ENCODE data around the gene BCL6B. TPM values are rescaled to one million over a fixed set of nuclear protein-coding genes. Genes with fewer than 3 reads are reported as not detected.

The BCL6B gene
- total RNA-seq, 1 experiment from 2014 or later: 0.18 TPM

DNA sequence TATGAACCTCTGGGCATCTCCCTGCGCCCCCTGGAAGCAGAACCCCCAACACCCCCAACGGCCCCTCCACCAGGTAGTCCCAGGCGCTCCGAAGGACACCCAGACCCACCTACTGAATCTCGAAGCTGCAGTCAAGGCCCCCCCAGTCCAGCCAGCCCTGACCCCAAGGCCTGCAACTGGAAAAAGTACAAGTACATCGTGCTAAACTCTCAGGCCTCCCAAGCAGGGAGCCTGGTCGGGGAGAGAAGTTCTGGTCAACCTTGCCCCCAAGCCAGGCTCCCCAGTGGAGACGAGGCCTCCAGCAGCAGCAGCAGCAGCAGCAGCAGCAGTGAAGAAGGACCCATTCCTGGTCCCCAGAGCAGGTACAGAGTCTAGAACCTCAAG is 1.5 kb downstream of the BCL6B start:
- no peaks in the 10 kb centered on the region for H3K36me3 ChIP-seq (ENCODE audit: control insufficient read depth, insufficient read depth, low read length)
- ChIA-PET POLR2A (no interaction called here), CTCF (no interaction called here)
- BruUV-seq (replicated peaks): no TSS peak
- H3K27me3 ChIP-seq (ENCODE audit: control insufficient read depth, insufficient read depth, low read length): no peaks in the 10 kb centered on the region
- H3K4me1 ChIP-seq (ENCODE audit: control insufficient read depth, insufficient read depth, low read length): peaks cover 16% of the 10 kb centered on the region
- no peak overlapping the region for H3K4me3 ChIP-seq (ENCODE audit: low read depth in 2 of 2, low read length in 2 of 2)
- in situ Hi-C loops (cut with HindIII; ENCODE audit: low pct_unique_long_range_greater_than_20kb, low sequenced_read_pairs) (no loop called here), intact Hi-C loops (cut with micrococcal nuclease; ENCODE audit: unreplicated experiment) (loop anchor here (5.0 kb wide), 1 partner anchor 112 kb away; no protein-coding TSS in a partner anchor)
- no peak overlapping the region for H3K27ac ChIP-seq (ENCODE audit: low read length)
- ATAC-seq (no peak), DNase-seq (ENCODE audit: low read depth, low spot score) (no peak)
- no peaks in the 10 kb centered on the region for H3K9me3 ChIP-seq (ENCODE audit: control insufficient read depth, insufficient read depth, low read depth, low read length)
- TF ChIP-seq CTCF (IDR thresholded peaks at IDR 0.05): no peak

DNA sequence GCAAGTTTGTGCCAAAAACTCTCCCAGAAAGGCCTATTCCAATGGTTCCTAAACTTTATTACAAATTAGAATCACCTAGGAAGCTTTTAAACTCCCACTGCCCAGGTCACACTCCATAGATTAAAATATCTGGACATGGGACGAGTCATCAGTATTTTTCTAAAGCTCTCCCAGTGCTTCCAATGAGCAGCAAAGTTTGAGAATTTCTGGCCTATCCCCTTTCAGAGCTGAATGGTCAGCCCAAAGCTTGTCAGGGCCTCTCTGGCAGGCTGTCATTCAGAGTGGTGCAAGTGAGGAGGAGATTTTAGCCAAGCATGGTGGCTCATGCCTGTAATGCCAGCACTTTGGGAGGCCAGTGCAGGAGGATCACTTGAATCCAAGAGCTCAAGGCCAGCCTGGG is 2.4 kb downstream of the BCL6B start:
- ATAC-seq: no peak
- H3K4me1 ChIP-seq (ENCODE audit: control insufficient read depth, insufficient read depth, low read length): peaks cover 14% of the 10 kb centered on the region
- in situ Hi-C loops (cut with HindIII; ENCODE audit: low pct_unique_long_range_greater_than_20kb, low sequenced_read_pairs) (no loop called here), intact Hi-C loops (cut with micrococcal nuclease; ENCODE audit: unreplicated experiment) (no loop called here)
- DNase-seq (ENCODE audit: low read depth, low spot score): no peak
- BruUV-seq (replicated peaks): no TSS peak
- no peaks in the 10 kb centered on the region for H3K9me3 ChIP-seq (ENCODE audit: control insufficient read depth, insufficient read depth, low read depth, low read length)
- no peak overlapping the region for H3K4me3 ChIP-seq (ENCODE audit: low read depth in 2 of 2, low read length in 2 of 2)
- ChIA-PET POLR2A (no interaction called here), CTCF (no interaction called here)
- H3K36me3 ChIP-seq (ENCODE audit: control insufficient read depth, insufficient read depth, low read length): no peaks in the 10 kb centered on the region
- TF ChIP-seq POLR2AphosphoS5 (IDR thresholded peaks at IDR 0.05; ENCODE audit: low read depth, low read length) (no peak), CTCF (IDR thresholded peaks at IDR 0.05) (no peak), TCF7L2 (IDR thresholded peaks at IDR 0.05; ENCODE audit: low read depth, low read length) (no peak)
- TF ChIP-seq, protein P1, sequence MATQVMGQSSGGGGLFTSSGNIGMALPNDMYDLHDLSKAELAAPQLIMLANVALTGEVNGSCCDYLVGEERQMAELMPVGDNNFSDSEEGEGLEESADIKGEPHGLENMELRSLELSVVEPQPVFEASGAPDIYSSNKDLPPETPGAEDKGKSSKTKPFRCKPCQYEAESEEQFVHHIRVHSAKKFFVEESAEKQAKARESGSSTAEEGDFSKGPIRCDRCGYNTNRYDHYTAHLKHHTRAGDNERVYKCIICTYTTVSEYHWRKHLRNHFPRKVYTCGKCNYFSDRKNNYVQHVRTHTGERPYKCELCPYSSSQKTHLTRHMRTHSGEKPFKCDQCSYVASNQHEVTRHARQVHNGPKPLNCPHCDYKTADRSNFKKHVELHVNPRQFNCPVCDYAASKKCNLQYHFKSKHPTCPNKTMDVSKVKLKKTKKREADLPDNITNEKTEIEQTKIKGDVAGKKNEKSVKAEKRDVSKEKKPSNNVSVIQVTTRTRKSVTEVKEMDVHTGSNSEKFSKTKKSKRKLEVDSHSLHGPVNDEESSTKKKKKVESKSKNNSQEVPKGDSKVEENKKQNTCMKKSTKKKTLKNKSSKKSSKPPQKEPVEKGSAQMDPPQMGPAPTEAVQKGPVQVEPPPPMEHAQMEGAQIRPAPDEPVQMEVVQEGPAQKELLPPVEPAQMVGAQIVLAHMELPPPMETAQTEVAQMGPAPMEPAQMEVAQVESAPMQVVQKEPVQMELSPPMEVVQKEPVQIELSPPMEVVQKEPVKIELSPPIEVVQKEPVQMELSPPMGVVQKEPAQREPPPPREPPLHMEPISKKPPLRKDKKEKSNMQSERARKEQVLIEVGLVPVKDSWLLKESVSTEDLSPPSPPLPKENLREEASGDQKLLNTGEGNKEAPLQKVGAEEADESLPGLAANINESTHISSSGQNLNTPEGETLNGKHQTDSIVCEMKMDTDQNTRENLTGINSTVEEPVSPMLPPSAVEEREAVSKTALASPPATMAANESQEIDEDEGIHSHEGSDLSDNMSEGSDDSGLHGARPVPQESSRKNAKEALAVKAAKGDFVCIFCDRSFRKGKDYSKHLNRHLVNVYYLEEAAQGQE (IDR thresholded peaks at IDR 0.05; ENCODE audit: insufficient read depth in 1 of 2, low read depth in 2 of 2, low read length in 1 of 2): no peak
- H3K27ac ChIP-seq (ENCODE audit: low read length): no peak overlapping the region
- H3K27me3 ChIP-seq (ENCODE audit: control insufficient read depth, insufficient read depth, low read length): no peaks in the 10 kb centered on the region

- H3K9me3 ChIP-seq (ENCODE audit: control insufficient read depth, insufficient read depth, low read depth, low read length): no peaks in the 10 kb centered on the region
- H3K27me3 ChIP-seq (ENCODE audit: control insufficient read depth, insufficient read depth, low read length): no peaks in the 10 kb centered on the region
- in situ Hi-C loops (cut with HindIII; ENCODE audit: low pct_unique_long_range_greater_than_20kb, low sequenced_read_pairs): no loop called here
- ChIA-PET POLR2A (no interaction called here), CTCF (no interaction called here)
- H3K27ac ChIP-seq (ENCODE audit: low read length): no peak overlapping the region
- no peak for DNase-seq (ENCODE audit: low read depth, low spot score)
- intact Hi-C loops (cut with micrococcal nuclease; ENCODE audit: unreplicated experiment): no loop called here
- peaks cover under 1% of the 10 kb centered on the region; the same call in 1 of the 2 replicates for H3K4me1 ChIP-seq (ENCODE audit: control insufficient read depth, insufficient read depth, low read length)
- ATAC-seq: no peak
- no peak for TF ChIP-seq TCF7L2 (IDR thresholded peaks at IDR 0.05; ENCODE audit: low read depth, low read length)
- TF ChIP-seq POLR2AphosphoS5 (IDR thresholded peaks at IDR 0.05; ENCODE audit: low read depth, low read length): no peak
- no peak for TF ChIP-seq SIN3A (IDR thresholded peaks at IDR 0.05; ENCODE audit: borderline replicate concordance, insufficient read depth, low read depth, low read length)
- no peak for TF ChIP-seq CTCF (IDR thresholded peaks at IDR 0.05)
- TF ChIP-seq, protein P1 (IDR thresholded peaks at IDR 0.05; ENCODE audit: insufficient read depth in 1 of 2, low read depth in 2 of 2, low read length in 1 of 2): no peak
- no peak overlapping the region for H3K4me3 ChIP-seq (ENCODE audit: low read depth in 2 of 2, low read length in 2 of 2)
- H3K36me3 ChIP-seq (ENCODE audit: control insufficient read depth, insufficient read depth, low read length): no peaks in the 10 kb centered on the region
- no TSS peak for BruUV-seq (replicated peaks)
These were observed 3.7 kb downstream of the BCL6B start for GRCh38 chr17:7026471-7027115.

Data from Panc1 (cell line).